HepG2 (cell line): ENCODE results near the gene GNG12. TPM values are rescaled to one million over a fixed set of nuclear protein-coding genes. Genes with fewer than 3 reads are reported as not detected.
A peak's percentile ranks its signal among the peaks of the same experiment; 100 is the strongest.

Source experiments
- AGO2 ChIP-seq: fragments of 200-400 bp; formaldehyde crosslinking; optimal IDR thresholded peaks from 2 replicates; pipeline ENCODE3; 2017; ENCODE audit warnings: mild to moderate bottlenecking, low read depth, low read length, moderate library complexity
- ELF1 ChIP-seq: sonication (generic); formaldehyde crosslinking; IDR thresholded peaks from 2 replicates; pipeline ENCODE4 v1.4.0; 2020; ENCODE audit warnings: missing genetic modification reagents
- FOXJ3 ChIP-seq: sonication (generic); formaldehyde crosslinking; IDR thresholded peaks from 2 replicates; pipeline ENCODE4 v1.4.0; 2020; ENCODE audit warnings: missing genetic modification reagents, mild to moderate bottlenecking, borderline replicate concordance
- NFE2L1 ChIP-seq: sonication (generic); formaldehyde crosslinking; IDR thresholded peaks from 2 replicates; pipeline ENCODE4 v1.4.0; 2020; ENCODE audit warnings: missing genetic modification reagents, mild to moderate bottlenecking, borderline replicate concordance
- NKX3-1 ChIP-seq: sonication (generic); formaldehyde crosslinking; IDR thresholded peaks from 2 replicates; pipeline ENCODE4 v1.5.0; 2020; ENCODE audit warnings: missing genetic modification reagents
- POLR2A ChIP-seq, 2 experiments: IDR thresholded peaks; 2 replicates each; pipeline ENCODE4 v1.6.1; 2011; ENCODE audit warnings: low read depth in 2 of 2, low read length in 2 of 2, mild to moderate bottlenecking in 1 of 2, moderate library complexity in 1 of 2; ENCODE audit not compliant: insufficient read depth in 1 of 2
- RARA ChIP-seq: IDR thresholded peaks from 2 replicates; pipeline ENCODE4 v1.6.1; 2016; ENCODE audit warnings: missing genetic modification reagents, missing compliant biosample characterization
- RARG ChIP-seq: sonication (generic); formaldehyde crosslinking; IDR thresholded peaks from 2 replicates; pipeline ENCODE4 v1.4.0; 2020; ENCODE audit warnings: low read depth, mild to moderate bottlenecking, missing genetic modification reagents
- SIN3B ChIP-seq: fragments of 150-350 bp; IDR thresholded peaks from 2 replicates; pipeline ENCODE4 v1.6.1; 2014; ENCODE audit warnings: low read length
- SOX13 ChIP-seq, 3 experiments: fragments of 450-650 bp in 1 of 3; sonication (generic) in 1 of 3; formaldehyde crosslinking in 1 of 3; IDR thresholded peaks in 2 of 3; conservative IDR thresholded peaks in 1 of 3; 2 replicates each; pipeline versions ENCODE4 v1.5.0 to v1.6.1; 2016 to 2020; ENCODE audit warnings: antibody characterized with exemption in 1 of 3, mild to moderate bottlenecking in 1 of 3, missing compliant biosample characterization in 1 of 3, missing genetic modification reagents in 1 of 3, moderate library complexity in 1 of 3
- YY1 ChIP-seq: IDR thresholded peaks from 2 replicates; pipeline ENCODE4 v1.6.1; 2011; ENCODE audit warnings: low read length, low read depth, moderate library complexity, mild to moderate bottlenecking; ENCODE audit not compliant: insufficient read depth, insufficient replicate concordance
- ZNF263 ChIP-seq: sonication (generic); formaldehyde crosslinking; IDR thresholded peaks from 2 replicates; pipeline ENCODE4 v1.4.0; 2020; ENCODE audit warnings: missing genetic modification reagents
- ZNF598 ChIP-seq: sonication (generic); formaldehyde crosslinking; IDR thresholded peaks from 2 replicates; pipeline ENCODE4 v1.5.1; 2020; ENCODE audit warnings: mild to moderate bottlenecking, missing genetic modification reagents, borderline replicate concordance
- ZNF605 ChIP-seq: sonication (generic); formaldehyde crosslinking; IDR thresholded peaks from 2 replicates; pipeline ENCODE4 v1.8.0; 2022; ENCODE audit warnings: mild to moderate bottlenecking, missing genetic modification reagents
- ZNF782 ChIP-seq: sonication (generic); formaldehyde crosslinking; IDR thresholded peaks from 2 replicates; pipeline ENCODE4 v1.4.0; 2020; ENCODE audit warnings: missing genetic modification reagents, mild to moderate bottlenecking, borderline replicate concordance
- polyA plus RNA-seq, 8 experiments: library from polyadenylated mRNA; depleted of rRNA in 3 of 8; stranded (reverse) in 7 of 8; unstranded in 1 of 8; fragments of >200 nt; fragmentation: Illumina TruSeq in 4 of 8; extraction: Trizol in 4 of 8; gene quantifications; 2 replicates each; pipeline versions ENCODE4 v1.2.1 to v1.2.3, GENCODE V29; 2011 to 2016; ENCODE audit warnings: low read depth in 4 of 8, missing spikeins in 1 of 8, mixed read lengths in 1 of 8; ENCODE audit not compliant: insufficient read depth in 1 of 8
- total RNA-seq, 5 experiments: library from RNA; depleted of rRNA; stranded (reverse); fragments of >200 nt; fragmentation: Illumina TruSeq; extraction: Trizol; gene quantifications; 2 replicates each; pipeline ENCODE4 v1.2.3, GENCODE V29; 2016; ENCODE audit warnings: low read depth in 1 of 5
- TF ChIP-seq, protein P1 (sequence below): fragments of 450-650 bp; IDR thresholded peaks from 2 replicates; pipeline ENCODE4 v1.6.1; 2016
- TF ChIP-seq, protein P2 (sequence below): IDR thresholded peaks from 2 replicates; pipeline ENCODE4 v1.6.1; 2016; ENCODE audit warnings: missing genetic modification reagents, missing compliant biosample characterization
- TF ChIP-seq, protein P3 (sequence below): sonication (generic); formaldehyde crosslinking; conservative IDR thresholded peaks from 2 replicates; pipeline ENCODE4 v1.4.0; 2020; ENCODE audit warnings: mild to moderate bottlenecking, missing genetic modification reagents, moderate library complexity
- TF ChIP-seq, protein P4 (sequence below): sonication (generic); formaldehyde crosslinking; conservative IDR thresholded peaks from 2 replicates; pipeline ENCODE4 v1.4.0; 2020; ENCODE audit warnings: missing genetic modification reagents
- TF ChIP-seq, protein P5 (sequence below): sonication (generic); formaldehyde crosslinking; IDR thresholded peaks from 2 replicates; pipeline ENCODE4 v1.4.0; 2020; ENCODE audit warnings: mild to moderate bottlenecking, missing genetic modification reagents
- TF ChIP-seq, protein P6 (sequence below): sonication (generic); formaldehyde crosslinking; IDR thresholded peaks from 2 replicates; pipeline ENCODE4 v1.8.0; 2022; ENCODE audit warnings: missing genetic modification reagents, low read depth, mild to moderate bottlenecking, borderline replicate concordance

The GNG12 gene
- total and polyA plus RNA-seq, 2 of the 13 experiments (the other 11 are each of a cell fraction or from before 2014, with no cell fraction given) = 0.11 TPM

DNA sequence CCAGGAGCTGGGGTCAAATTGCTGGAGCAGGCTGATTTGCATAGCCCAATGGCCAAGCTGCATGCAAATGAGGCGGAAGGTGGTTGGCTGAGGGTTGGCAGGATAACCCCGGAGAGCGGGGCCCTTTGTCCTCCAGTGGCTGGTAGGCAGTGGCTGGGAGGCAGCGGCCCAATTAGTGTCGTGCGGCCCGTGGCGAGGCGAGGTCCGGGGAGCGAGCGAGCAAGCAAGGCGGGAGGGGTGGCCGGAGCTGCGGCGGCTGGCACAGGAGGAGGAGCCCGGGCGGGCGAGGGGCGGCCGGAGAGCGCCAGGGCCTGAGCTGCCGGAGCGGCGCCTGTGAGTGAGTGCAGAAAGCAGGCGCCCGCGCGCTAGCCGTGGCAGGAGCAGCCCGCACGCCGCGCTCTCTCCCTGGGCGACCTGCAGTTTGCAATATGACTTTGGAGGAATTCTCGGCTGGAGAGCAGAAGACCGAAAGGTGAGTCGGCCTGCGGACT, 148.2 kb downstream of the GNG12 start, which contains the start of gene GADD45A (continued):
- TF ChIP-seq NFE2L1 (CRISPR knock-in tag) (no peak), ZNF782 (CRISPR knock-in tag) (no peak), ZNF605 (CRISPR knock-in tag) (no peak), SOX13 (IDR thresholded peaks at IDR 0.05) (peak; percentile 40; the same call in 1 of the 2 replicates), SOX13 (CRISPR knock-in tag; conservative IDR thresholded peaks at IDR 0.05 in 1 of 2, IDR thresholded peaks at IDR 0.05 in 1 of 2) (peak; percentile 53 to 63; a peak in 2 of 4 replicates), ELF1 (CRISPR knock-in tag) (0 out of 2 replicates have a peak, but pooled peaks have one; percentile 19), ZNF598 (peak; percentile 77; the same call in 1 of the 2 replicates), YY1 (peak; percentile 64), ZNF263 (CRISPR knock-in tag) (peak; percentile 75), FOXJ3 (CRISPR knock-in tag) (no peak), POLR2A (IDR thresholded peaks at IDR 0.05; ENCODE audit: insufficient read depth in 1 of 2, low read depth in 2 of 2, low read length in 2 of 2) (peak; percentile 98 to 100), RARA (CRISPR knock-in tag) (peak; percentile 67), RARG (CRISPR knock-in tag) (no peak), AGO2 (peak; percentile 87), SIN3B (no peak), NKX3-1 (no peak)
- TF ChIP-seq, protein P1, sequence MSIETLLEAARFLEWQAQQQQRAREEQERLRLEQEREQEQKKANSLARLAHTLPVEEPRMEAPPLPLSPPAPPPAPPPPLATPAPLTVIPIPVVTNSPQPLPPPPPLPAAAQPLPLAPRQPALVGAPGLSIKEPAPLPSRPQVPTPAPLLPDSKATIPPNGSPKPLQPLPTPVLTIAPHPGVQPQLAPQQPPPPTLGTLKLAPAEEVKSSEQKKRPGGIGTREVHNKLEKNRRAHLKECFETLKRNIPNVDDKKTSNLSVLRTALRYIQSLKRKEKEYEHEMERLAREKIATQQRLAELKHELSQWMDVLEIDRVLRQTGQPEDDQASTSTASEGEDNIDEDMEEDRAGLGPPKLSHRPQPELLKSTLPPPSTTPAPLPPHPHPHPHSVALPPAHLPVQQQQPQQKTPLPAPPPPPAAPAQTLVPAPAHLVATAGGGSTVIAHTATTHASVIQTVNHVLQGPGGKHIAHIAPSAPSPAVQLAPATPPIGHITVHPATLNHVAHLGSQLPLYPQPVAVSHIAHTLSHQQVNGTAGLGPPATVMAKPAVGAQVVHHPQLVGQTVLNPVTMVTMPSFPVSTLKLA = peak; percentile 38; the same call in 1 of the 2 replicates
- TF ChIP-seq, protein P2, sequence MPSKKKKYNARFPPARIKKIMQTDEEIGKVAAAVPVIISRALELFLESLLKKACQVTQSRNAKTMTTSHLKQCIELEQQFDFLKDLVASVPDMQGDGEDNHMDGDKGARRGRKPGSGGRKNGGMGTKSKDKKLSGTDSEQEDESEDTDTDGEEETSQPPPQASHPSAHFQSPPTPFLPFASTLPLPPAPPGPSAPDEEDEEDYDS (CRISPR knock-in tag) = peak; percentile 100
- TF ChIP-seq, protein P3, sequence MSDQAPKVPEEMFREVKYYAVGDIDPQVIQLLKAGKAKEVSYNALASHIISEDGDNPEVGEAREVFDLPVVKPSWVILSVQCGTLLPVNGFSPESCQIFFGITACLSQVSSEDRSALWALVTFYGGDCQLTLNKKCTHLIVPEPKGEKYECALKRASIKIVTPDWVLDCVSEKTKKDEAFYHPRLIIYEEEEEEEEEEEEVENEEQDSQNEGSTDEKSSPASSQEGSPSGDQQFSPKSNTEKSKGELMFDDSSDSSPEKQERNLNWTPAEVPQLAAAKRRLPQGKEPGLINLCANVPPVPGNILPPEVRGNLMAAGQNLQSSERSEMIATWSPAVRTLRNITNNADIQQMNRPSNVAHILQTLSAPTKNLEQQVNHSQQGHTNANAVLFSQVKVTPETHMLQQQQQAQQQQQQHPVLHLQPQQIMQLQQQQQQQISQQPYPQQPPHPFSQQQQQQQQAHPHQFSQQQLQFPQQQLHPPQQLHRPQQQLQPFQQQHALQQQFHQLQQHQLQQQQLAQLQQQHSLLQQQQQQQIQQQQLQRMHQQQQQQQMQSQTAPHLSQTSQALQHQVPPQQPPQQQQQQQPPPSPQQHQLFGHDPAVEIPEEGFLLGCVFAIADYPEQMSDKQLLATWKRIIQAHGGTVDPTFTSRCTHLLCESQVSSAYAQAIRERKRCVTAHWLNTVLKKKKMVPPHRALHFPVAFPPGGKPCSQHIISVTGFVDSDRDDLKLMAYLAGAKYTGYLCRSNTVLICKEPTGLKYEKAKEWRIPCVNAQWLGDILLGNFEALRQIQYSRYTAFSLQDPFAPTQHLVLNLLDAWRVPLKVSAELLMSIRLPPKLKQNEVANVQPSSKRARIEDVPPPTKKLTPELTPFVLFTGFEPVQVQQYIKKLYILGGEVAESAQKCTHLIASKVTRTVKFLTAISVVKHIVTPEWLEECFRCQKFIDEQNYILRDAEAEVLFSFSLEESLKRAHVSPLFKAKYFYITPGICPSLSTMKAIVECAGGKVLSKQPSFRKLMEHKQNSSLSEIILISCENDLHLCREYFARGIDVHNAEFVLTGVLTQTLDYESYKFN (CRISPR knock-in tag) = peak; percentile 36; the same call in 1 of the 2 replicates
- TF ChIP-seq, protein P4, sequence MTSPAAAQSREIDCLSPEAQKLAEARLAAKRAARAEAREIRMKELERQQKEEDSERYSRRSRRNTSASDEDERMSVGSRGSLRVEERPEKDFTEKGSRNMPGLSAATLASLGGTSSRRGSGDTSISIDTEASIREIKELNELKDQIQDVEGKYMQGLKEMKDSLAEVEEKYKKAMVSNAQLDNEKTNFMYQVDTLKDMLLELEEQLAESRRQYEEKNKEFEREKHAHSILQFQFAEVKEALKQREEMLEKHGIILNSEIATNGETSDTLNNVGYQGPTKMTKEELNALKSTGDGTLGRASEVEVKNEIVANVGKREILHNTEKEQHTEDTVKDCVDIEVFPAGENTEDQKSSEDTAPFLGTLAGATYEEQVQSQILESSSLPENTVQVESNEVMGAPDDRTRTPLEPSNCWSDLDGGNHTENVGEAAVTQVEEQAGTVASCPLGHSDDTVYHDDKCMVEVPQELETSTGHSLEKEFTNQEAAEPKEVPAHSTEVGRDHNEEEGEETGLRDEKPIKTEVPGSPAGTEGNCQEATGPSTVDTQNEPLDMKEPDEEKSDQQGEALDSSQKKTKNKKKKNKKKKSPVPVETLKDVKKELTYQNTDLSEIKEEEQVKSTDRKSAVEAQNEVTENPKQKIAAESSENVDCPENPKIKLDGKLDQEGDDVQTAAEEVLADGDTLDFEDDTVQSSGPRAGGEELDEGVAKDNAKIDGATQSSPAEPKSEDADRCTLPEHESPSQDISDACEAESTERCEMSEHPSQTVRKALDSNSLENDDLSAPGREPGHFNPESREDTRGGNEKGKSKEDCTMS = no peak
- TF ChIP-seq, protein P5, sequence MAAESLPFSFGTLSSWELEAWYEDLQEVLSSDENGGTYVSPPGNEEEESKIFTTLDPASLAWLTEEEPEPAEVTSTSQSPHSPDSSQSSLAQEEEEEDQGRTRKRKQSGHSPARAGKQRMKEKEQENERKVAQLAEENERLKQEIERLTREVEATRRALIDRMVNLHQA (CRISPR knock-in tag) = no peak
- TF ChIP-seq, protein P6, sequence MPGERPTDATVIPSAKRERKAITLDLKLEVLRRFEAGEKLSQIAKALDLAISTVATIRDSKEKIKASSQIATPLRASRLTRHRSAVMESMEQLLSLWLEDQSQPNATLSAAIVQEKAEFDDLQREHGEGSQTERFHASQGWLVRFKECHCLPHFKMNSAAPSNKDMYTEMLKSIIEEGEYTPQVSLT (CRISPR knock-in tag) = no peak; the same call in 1 of the 2 replicates
